ENCODE measurements around the gene RIN3. TPM values are rescaled to one million over a fixed set of nuclear protein-coding genes. Genes with fewer than 3 reads are reported as not detected.

RIN3 gene
- total and polyA plus RNA-seq, 2 experiments from 2014 or later, result 3.5 to 5.4 TPM

GRCh38 chr14:92557544-92557912, 43.9 kb downstream of the RIN3 start:
- Histone ChIP-seq H3K4me1 (ENCODE audit: low read depth) (no peaks in the 10 kb centered on the region), H3K4me3 (no peak overlapping the region), H3K27ac (no peak overlapping the region), H3K9me3 (ENCODE audit: low read depth) (no peaks in the 10 kb centered on the region), H3K36me3 (no peaks in the 10 kb centered on the region), H3K27me3 (no peaks in the 10 kb centered on the region)
- no peak for DNase-seq (ENCODE audit: low read depth in 1 of 2, low spot score in 1 of 2)
- no peak for TF ChIP-seq CTCF (IDR thresholded peaks at IDR 0.05; ENCODE audit: low read depth, low read length)

- no peaks in the 10 kb centered on the region for H3K36me3 ChIP-seq
- no peak overlapping the region for H3K27ac ChIP-seq
- DNase-seq (ENCODE audit: low read depth in 1 of 2, low spot score in 1 of 2), result no peak
- no peaks in the 10 kb centered on the region for H3K4me1 ChIP-seq (ENCODE audit: low read depth)
- H3K9me3 ChIP-seq (ENCODE audit: low read depth), result no peaks in the 10 kb centered on the region
- no peak for TF ChIP-seq CTCF (IDR thresholded peaks at IDR 0.05; ENCODE audit: low read depth, low read length)
- no peaks in the 10 kb centered on the region for H3K27me3 ChIP-seq
- no peak overlapping the region for H3K4me3 ChIP-seq
These were observed 44.7 kb downstream of the RIN3 start for GRCh38 chr14:92558319-92558718.

- Histone ChIP-seq H3K9me3 (ENCODE audit: low read depth) (no peaks in the 10 kb centered on the region), H3K27me3 (no peaks in the 10 kb centered on the region), H3K4me3 (no peak overlapping the region), H3K36me3 (no peaks in the 10 kb centered on the region), H3K4me1 (ENCODE audit: low read depth) (no peaks in the 10 kb centered on the region), H3K27ac (no peak overlapping the region)
- DNase-seq (ENCODE audit: low read depth in 1 of 2, low spot score in 1 of 2), result no peak
- no peak for TF ChIP-seq CTCF (IDR thresholded peaks at IDR 0.05; ENCODE audit: low read depth, low read length)
These were observed 45.9 kb downstream of the RIN3 start for GRCh38 chr14:92559486-92559885.

- Histone ChIP-seq H3K27ac (no peak overlapping the region), H3K36me3 (no peaks in the 10 kb centered on the region), H3K4me1 (ENCODE audit: low read depth) (no peaks in the 10 kb centered on the region), H3K9me3 (ENCODE audit: low read depth) (no peaks in the 10 kb centered on the region), H3K4me3 (no peak overlapping the region), H3K27me3 (no peaks in the 10 kb centered on the region)
- no peak for DNase-seq (ENCODE audit: low read depth in 1 of 2, low spot score in 1 of 2)
- TF ChIP-seq CTCF (IDR thresholded peaks at IDR 0.05; ENCODE audit: low read depth, low read length), result no peak
These were observed 46.7 kb downstream of the RIN3 start for GRCh38 chr14:92560106-92560865.

GRCh38 chr14:92561906-92562479, 48.4 kb downstream of the RIN3 start:
- DNase-seq (ENCODE audit: low read depth in 1 of 2, low spot score in 1 of 2), result no peak
- H3K36me3 ChIP-seq, result no peaks in the 10 kb centered on the region
- no peaks in the 10 kb centered on the region for H3K4me1 ChIP-seq (ENCODE audit: low read depth)
- H3K27me3 ChIP-seq, result no peaks in the 10 kb centered on the region
- no peak for TF ChIP-seq CTCF (IDR thresholded peaks at IDR 0.05; ENCODE audit: low read depth, low read length)
- no peak overlapping the region for H3K27ac ChIP-seq
- no peaks in the 10 kb centered on the region for H3K9me3 ChIP-seq (ENCODE audit: low read depth)
- no peak overlapping the region for H3K4me3 ChIP-seq

All from cardiac muscle cell (in vitro differentiated cells and primary cell).